Stimulated activated CD8-positive, alpha-beta memory T cell treated with anti-CD3 and anti-CD28 coated beads, Interleukin-15, amount 100 ng/mL, for 48 hours (primary cell): Measurements from ENCODE around the gene STK32B.
"Not testable (repeated sequence)": the region's sequence is repeated elsewhere in the genome, so short reads cannot be mapped to it uniquely, and the experiment has no call there.

Experiments
- DNase-seq, 2 donors: peaks; one replicate each; pipeline ENCODE4 v3.0.0-alpha.2; 2020; ENCODE audit warnings: low read depth in 2 of 2

Gene STK32B

DNA sequence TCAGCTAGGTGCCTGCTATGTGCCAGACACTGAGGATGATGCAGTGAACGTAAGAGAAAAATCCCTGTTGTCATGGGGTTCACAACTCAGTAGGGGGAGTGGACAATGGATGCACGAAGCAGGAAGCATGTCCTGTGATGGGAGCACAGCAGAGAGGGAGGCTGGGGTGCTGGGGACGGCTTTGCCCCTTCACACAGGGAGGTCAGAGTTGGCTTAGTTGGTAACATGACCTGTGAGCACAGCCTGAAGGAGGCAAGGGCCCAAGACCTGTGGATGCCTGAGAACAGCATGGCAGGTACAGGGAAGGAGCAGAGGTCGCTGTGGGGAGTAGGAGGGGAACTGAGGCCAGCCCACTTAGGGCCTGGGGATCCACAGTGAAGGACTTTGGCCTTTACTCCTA, 109.4 kb downstream of the STK32B start:
- DNase-seq: no peak

DNA sequence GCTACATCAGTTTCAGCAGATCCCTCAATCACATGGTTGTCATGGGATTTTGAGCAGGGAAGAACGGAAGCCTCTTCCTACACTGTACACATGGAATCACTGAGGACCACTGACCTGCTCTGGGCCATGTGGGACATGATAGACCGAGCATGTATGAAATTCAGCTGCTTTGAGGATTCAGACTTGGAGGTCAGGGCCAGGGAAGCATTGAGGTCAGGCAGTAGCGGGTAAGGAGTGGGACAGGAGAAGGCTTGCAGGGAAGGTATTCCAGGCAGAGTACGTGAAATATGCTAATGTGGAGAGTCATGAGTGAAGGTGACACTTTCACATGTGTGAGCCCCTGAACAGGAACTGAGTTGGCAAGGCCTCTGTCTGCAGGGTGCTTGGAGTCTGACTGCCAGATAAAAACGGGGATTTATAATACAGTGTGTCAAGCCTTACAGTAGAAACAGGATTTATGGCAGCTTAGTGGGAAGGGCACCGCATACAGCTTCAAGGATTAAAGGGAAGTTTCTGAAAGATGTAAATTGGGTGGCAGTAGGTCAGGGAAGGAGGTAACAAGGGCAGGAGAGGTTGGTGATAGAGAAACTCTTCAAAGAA, 111.7 kb downstream of the STK32B start:
- no peak for DNase-seq

DNA sequence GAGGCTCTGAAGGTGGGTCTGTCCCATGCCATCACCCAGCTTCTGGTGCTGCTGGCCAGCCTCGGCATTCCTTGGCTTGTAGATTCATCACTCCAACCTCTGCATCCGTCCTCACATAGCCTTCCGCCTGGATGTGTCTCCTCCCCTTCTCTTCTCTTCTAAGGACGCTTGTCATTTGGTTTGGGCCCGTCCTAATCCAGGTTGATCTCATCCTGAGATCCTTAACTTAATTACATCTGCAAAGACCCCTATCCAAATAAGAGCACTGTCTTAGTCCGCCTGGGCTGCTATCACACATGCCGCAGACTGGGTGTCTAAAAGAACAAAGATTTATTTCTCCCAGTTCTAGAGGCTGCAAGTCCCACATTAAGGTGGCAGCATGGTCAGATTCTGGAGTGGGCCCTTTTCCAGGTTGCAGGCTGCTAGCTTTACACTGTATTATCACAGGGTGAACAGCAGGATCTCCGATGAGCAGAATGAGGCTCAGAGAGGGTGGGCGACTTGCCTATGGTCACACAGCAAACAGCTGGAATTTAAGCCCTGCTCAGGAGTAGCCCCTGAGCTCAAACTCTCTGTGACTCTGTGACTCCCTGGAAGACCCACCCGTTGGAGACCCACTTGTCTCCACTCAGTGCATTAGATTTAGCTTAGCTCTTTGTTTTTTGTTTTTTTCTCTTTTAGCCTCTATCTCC, 113.1 kb downstream of the STK32B start:
- DNase-seq: no peak

DNA sequence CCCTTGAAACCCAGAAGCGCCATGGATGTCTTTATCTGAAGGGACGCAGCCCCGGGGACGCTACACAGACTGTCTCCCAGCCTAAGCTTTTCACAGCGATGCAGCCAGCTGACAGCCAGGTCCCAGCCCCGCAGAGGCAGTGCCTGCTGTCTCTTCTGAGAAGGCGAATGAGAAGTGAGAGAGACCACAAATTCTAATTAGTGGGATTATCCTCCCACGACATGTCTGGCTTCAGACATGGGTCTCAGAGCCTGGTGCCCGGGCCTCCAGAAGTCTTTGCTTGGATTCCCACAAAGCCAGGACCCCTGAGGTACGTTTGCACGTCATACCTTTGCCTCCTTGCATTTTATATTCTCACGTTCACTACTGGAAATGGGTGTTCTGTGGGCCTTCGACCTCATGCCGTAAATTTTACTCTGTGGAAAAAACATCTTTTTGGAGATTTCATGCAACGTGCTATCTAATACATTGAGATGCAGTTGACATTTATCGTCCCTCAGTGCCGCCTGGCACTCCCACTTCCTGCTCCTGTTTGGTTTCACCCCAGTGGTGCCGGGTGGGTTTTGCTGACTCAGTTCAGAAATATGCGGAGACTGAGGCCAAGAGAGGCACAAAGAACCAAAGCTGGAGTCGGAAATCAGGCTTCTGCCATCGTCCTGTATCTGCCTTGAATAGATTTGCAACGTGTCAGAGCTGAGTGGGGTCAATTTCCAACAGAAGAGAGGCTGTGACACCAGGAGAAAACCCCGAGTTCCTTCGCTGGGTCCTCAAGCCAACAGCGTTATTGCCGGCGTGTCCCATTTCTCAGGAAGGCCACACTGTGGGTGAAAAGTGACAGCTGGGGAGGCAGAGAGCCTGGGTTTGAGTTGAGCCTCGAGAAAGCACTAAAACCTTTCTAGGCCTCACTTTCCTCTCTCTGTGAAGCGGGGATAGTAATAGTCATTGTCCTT, 114.4 kb downstream of the STK32B start:
- no peak for DNase-seq

DNA sequence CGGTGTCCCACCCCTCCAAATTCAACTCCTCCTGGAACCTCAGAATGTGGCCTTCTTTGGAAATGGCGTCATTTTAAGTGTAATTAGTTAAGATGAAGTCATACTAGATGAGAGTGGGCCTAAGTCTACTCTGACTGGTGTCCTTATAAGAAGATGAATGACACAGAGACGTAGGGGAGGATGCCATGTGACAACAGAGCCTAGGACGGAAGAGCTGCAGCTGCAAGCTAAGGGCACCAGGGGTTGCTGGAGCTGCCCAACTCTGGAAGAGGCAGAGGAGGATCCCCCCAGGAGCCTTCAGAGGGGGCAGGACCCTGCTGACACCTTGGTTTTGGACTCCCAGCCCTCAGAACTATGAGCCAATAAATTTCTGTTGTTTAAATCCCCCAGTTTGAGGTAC, 115.1 kb downstream of the STK32B start:
- DNase-seq: no peak

DNA sequence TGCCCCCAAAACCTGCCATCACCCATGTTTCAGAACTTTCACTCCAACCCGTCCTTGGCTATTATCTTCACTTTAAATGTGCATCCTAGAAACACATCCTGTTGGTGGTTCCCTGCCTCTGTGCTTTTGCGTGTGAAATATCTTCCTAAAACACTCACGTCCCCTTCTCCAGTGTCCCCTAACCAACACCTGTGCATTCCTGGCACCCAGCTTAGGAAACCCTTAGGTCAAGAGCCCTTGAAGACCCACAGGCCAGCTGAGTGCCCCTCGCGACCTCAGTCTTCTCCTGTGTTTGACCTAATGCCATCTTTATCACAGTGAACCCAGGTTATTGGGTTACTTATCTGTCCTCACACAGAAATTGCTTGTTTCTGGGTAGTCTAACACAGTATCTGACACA, 117.6 kb downstream of the STK32B start:
- no peak for DNase-seq

DNA sequence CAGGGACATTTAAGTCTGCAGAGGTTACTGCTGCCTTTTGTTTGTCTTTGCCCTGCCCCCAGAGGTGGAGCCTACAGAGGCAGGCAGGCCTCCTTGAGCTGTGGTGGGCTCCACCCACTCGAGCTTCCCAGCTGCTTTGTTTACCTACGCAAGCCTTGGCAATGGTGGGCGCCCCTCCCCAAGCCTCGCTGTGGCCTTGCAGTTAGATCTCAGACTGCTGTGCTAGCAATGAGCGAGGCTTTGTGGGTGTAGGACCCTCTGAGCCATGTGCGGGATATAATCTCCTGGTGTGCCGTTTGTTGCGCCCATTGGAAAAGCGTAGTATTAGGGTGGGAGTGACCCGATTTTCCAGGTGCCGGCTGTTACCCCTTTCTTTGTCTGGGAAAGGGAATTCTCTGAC, 124.6 kb downstream of the STK32B start:
- not testable (repeated sequence) for DNase-seq

DNA sequence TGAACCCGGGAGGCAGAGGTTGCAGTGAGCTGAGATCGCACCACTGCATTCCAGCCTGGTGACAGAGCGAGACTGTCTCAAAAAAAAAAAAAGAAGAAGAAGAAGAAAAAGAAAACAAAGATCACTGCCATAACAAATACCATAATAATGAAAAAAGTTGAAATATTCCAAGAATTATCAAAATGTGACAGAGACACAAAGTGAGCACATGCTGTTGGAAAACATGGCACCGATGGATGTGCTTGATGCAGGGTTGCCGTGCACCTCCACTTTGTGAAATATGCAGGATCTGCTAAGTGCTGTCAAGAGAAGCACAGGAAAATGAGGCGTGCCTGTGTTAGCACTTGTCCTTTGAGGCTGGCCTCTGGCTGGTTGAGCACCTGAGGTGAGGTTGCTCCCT, 133.3 kb downstream of the STK32B start:
- DNase-seq: no peak

DNA sequence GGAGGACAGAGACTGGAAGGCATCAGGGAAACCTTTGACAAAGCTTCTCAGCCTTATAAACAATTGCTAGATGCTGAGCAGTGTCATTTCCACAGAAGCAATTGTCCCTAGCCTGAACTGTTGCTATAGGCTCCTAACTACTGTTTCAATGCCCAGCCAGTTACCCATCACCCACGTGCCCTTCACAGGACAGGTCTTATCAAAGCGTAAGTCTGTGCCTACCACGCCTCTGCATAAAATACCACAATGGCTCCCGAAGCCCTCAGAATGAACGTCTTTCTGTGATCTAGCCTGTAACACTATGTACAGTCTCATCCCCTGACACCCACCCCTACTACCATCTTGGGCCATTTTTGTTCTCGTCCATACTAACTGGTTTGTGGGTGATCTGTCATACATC, 134.3 kb downstream of the STK32B start:
- no peak for DNase-seq

DNA sequence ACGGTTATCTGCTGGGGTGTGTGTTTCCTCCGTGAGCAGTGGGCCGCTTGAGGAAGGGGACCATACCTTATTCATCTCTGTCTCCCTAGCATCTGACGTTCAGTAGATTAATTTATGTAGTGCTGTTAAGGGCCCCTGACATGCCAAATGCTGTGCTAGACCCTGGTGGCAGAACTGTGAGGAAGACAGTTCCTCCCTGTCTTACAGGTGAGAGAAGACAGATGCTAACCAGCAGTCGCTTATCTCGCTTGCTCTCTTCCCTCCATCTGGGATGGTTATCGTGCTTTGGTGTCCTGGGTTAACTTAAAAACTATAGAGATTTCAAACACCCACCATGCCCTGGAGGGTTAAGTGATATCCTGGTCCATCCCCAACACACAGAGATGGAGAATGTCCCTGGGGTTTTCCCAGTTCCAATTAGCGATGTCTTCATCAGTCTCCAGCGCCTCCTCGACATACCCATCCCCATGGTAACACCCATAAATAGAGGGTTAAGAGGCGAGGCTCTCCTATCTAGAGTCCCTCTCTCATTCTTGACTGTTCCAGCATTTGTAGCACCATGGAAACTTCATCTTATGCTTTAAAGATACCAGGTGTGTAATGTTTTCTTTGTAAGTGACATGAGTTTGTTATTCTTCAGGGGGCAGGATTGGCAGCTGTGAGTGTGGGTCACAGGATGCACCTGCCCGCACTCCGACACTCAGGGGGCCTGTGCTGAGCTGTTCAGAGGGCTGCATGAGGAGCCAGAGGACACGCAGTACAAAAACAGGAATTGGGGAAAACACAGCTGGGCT, 135.2 kb downstream of the STK32B start:
- no peak for DNase-seq

DNA sequence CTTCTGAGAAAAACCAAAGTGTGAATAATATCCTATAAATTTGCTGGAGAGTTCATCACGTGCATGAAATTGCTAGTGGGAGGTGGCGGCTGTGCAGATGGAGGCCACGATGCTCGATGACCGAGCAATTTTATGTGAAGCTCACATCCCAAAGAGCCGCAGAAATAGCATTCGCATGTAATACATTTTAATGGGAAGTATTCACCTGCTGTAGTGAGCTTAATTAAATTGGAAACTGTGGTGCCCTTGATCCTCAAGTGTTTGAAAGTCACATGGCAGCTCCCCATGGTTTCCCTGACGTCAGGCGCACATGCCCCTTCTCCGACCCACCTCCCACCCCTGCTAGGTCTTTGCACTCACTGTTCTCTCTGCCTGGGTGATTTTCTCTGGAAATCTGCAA, 136.8 kb downstream of the STK32B start:
- DNase-seq: no peak

DNA sequence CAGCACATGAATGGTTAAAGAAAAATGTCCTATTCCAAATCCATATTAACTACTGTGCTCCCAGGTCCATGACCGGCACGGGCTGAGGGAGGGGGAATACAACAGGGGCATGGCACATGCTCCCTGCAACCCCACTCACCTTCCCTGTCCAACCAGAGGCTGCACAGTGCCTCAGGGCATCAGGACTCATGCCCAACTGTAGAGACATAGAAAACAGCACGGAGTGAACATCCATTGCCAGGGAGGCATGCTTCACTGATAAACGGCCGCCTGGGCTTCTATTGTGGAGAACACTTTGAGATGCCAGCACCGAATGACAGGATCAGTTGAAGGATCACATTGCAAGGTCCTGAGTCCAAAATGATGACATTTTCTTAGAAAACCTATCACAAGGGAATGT, 140.6 kb downstream of the STK32B start:
- DNase-seq: no peak

DNA sequence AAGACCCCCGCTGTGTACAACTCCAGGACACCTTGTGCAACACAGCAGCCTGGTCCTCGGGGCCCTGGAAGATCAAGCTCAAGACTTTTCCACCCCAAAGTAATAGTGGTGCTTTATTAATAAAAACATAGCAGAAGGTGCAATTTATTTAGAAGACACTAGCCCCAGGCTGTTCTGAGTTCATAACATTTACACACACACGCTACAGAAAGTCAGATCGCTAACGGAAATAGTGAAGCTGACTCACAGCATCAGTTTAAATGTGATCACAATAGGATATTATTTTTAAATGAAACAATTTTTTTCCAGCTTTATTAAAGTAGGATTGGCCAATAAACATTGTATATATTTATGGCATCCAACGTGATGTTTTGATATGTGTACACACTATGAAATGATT, 141.0 kb downstream of the STK32B start:
- no peak for DNase-seq

DNA sequence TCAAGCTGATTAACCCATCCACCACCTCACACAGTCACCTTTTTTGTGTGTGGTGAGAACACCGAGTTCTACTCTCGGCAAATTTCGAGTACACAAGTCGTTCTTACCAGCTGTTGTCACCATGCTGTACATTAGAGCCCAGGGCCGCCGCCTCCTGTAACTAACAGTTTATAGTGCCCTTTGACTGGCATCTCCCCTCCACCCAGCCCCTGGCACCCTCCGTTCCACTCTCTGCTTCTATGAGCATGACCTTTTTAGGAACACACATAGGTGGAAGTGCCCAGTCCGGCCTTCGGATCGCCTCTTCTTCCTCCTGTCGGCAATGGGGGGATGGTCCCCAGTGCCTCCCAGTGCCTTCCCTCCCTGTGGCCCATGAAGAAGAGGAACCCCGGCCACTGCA, 141.4 kb downstream of the STK32B start:
- DNase-seq: no peak

DNA sequence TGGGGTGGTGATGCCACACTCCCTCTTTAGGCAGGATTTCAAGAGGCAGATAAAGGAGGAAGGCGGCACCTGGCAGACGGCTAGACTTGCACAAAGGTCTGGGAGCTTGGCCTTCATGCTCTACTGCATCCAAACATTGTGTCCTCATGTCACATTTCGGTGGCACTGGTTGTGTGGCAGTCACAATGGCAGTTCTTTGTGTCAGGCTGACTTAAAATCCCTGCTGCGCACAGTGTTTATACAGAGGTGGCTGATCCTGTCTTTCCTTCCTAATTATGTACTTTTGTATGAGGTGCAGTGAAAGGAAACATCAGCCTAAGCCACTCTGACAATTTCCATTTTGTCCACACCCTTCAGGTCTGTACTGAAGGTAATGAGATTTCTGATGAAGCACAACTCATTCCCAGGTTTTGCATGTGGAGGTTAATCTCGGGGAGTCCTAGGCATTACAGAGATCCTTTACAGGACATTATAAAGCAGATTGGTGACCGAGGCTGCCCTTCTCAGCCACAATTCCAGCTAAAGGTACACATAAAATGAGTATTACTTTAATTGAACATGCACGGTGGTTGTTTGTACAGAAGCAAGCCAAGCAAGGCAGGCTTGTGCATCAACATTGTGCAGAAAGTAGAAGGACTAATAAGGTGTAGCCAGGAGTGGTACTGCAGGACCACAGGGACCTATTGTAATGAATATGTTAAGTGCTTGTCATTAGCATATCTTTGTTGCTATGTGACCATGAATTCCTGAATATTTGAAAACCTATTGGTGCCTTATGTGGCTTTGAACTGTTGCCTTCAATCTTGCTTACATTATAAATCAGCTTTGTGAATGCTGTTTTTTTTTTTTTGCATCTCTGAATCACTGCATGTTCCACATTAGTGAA, 147.6 kb downstream of the STK32B start:
- DNase-seq: no peak

DNA sequence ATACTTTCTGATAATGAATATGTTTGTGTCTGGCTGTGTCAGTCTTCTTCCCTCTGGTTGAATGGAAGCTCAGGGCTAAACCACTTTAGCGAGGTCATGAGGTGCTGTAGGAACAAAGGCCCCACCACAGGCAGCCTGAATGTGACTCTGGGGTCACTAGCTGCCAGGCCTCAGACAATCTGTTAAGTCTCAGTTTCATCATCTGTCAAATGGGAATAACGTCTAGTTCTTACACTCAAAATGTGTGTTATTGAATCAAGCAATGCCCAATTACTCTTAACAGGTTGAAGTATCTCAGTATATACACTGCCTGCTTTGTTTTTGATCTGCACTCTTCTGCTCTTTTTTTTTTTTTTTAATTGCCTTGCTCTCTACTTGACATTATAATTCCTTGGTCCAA, 148.6 kb downstream of the STK32B start:
- DNase-seq: no peak

DNA sequence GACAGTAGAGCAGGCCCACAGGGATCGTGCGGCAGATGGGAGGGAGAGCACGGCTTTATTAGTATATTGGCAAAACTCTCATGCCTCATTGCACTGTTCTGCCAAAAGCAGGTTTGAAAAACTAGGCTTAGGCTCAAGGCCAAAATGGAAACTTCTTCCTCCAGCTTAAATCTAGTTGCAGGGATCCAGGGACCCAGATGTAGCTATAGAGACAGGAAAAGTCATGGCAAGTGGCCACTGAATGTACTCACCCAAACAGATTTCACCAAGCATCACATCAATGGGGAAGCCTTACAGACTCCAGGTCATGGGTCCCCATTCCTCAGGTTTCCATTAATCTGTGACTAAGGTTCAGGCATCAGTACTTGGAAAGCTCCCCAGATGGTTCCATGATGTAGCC, 149.2 kb downstream of the STK32B start:
- DNase-seq: no peak

DNA sequence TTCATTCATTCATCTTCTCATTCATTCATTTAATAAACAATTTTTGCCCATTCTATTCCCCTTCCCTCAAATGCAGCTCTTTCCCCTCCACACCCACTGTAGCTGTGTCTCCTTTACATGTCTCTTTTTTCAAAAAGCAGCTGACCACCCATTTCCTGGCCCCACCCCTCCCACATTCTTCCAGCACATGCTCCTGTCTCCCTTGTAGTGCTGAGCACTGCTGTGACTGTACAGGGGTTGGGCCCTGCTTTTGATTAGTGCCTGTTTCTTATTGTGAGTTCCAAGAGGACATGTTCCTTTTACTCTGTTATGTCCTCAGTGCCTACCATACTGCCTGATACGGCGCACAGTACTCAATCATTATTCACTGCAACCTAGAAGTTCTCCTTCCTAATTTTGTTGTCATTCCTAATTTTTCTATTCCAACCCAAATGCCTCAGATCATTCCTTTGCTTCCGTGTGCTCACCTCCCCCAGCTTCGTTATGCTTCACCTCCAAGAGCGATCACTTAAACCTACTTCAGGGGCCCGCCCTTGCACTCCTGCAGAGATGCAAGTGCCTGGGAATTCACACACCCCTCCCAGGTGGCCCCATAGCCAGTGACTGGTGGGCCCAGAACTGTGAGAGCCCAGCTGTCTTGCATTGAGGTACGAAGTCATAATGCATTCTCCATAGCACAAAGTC, 152.2 kb downstream of the STK32B start:
- DNase-seq: no peak

DNA sequence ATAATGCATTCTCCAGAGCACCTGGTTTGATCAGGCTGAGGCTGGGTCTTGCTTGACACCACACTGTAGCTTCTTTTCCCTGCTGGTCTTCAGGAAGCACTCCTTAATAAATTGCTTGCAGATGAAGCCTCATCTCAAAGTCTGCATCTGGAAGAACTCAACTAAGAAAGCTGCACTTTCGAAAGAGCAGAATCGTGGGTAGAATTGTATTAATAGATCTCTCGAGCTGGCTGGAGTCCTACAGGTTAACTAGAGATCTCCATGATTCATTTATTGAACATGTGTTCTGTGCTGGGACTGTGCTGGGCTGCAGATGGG, 152.7 kb downstream of the STK32B start:
- DNase-seq: no peak

DNA sequence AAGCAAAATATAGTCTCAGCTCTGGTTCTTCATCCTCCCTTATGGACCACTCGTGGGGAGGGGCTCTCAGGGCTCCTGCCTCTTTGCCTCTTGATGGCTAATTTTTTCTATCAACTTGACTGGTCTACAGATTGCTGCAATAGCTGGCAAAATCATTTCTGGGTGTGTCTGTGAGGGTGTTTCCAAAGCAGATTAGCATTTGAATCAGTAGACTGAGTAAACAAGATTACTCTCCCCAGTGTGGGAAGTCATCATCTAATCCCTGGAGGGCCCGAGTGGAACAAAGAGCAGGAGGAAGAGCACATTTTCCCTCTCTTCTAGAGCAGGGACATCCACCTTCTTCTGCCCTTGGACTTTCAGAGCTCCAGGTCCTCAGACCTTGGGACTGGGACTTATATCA, 153.5 kb downstream of the STK32B start:
- DNase-seq: no peak
